GM19452 (cell line): ENCODE data around the gene APRT.

Experiments used
- ATAC-seq: cut with Tn5 transposase; IDR thresholded peaks from one replicate; pipeline ENCODE4 v1.9.1; 2021; ENCODE audit not compliant: unreplicated experiment

The APRT gene

GRCh38 chr16:88842308-88842756 lies 30.6 kb upstream of the APRT start:
- ATAC-seq: no peak

GRCh38 chr16:88841521-88842307 lies 30.0 kb upstream of the APRT start:
- no peak for ATAC-seq

- no peak for ATAC-seq
These were observed 29.0 kb upstream of the APRT start for GRCh38 chr16:88840600-88841215.

- no peak for ATAC-seq
These were observed 28.2 kb upstream of the APRT start for GRCh38 chr16:88839745-88840599.

GRCh38 chr16:88839026-88839529 lies 27.4 kb upstream of the APRT start:
- no peak for ATAC-seq

GRCh38 chr16:88838566-88838965 lies 26.8 kb upstream of the APRT start:
- ATAC-seq: no peak

GRCh38 chr16:88837806-88838205 lies 26.1 kb upstream of the APRT start:
- ATAC-seq: no peak

- ATAC-seq: no peak
These were observed 25.1 kb upstream of the APRT start for GRCh38 chr16:88836791-88837190.

GRCh38 chr16:88835818-88836217 lies 24.1 kb upstream of the APRT start:
- ATAC-seq: no peak

GRCh38 chr16:88835383-88835782 lies 23.7 kb upstream of the APRT start:
- ATAC-seq: no peak

- no peak for ATAC-seq
These were observed 22.9 kb upstream of the APRT start for GRCh38 chr16:88834670-88835069.

GRCh38 chr16:88833086-88833485 lies 21.4 kb upstream of the APRT start:
- ATAC-seq: no peak

GRCh38 chr16:88831838-88832237 lies 20.1 kb upstream of the APRT start:
- ATAC-seq: no peak

GRCh38 chr16:88830783-88831182 lies 19.1 kb upstream of the APRT start:
- ATAC-seq: no peak

- no peak for ATAC-seq
These were observed 18.5 kb upstream of the APRT start for GRCh38 chr16:88830258-88830657.

- ATAC-seq: no peak
These were observed 17.0 kb upstream of the APRT start for GRCh38 chr16:88828711-88829110.

GRCh38 chr16:88827727-88828126 lies 16.0 kb upstream of the APRT start:
- no peak for ATAC-seq

- ATAC-seq: no peak
These were observed 14.5 kb upstream of the APRT start for GRCh38 chr16:88826070-88826840.

- no peak for ATAC-seq
These were observed 13.4 kb upstream of the APRT start for GRCh38 chr16:88825146-88825545.

GRCh38 chr16:88824256-88825077 lies 12.7 kb upstream of the APRT start:
- ATAC-seq: no peak
